H9 (cell line): ENCODE measurements around the gene MB21D2. TPM values are rescaled to one million over a fixed set of nuclear protein-coding genes. Genes with fewer than 3 reads are reported as not detected.

ENCODE experiments used
- DNase-seq: peaks from one replicate; pipeline ENCODE4 v3.0.0-alpha.2; 2017
- H2AFZ ChIP-seq: one replicate; pipeline ENCODE4 v1.6.1; 2013; ENCODE audit warnings: mild to moderate bottlenecking, low read length, control low read depth, moderate library complexity
- H2AK5ac ChIP-seq: 2 replicates; pipeline ENCODE4 v1.6.1; 2013; ENCODE audit warnings: low read length, control low read depth, mixed read lengths; ENCODE audit not compliant: insufficient read length
- H2BK120ac ChIP-seq: one replicate; pipeline ENCODE4 v1.6.1; 2013; ENCODE audit warnings: low read depth, mild to moderate bottlenecking, low read length, control low read depth, inconsistent platforms; ENCODE audit not compliant: poor library complexity, severe bottlenecking
- H2BK12ac ChIP-seq: 2 replicates; pipeline ENCODE4 v1.6.1; 2013; ENCODE audit warnings: low read length, control low read depth, mixed read lengths, low read depth; ENCODE audit not compliant: insufficient read length
- H2BK15ac ChIP-seq: 2 replicates; pipeline ENCODE4 v1.6.1; 2013; ENCODE audit warnings: low read depth, low read length, control low read depth
- H2BK20ac ChIP-seq: one replicate; pipeline ENCODE4 v1.6.1; 2013; ENCODE audit warnings: low read depth, mild to moderate bottlenecking, low read length, control low read depth, inconsistent platforms; ENCODE audit not compliant: poor library complexity, severe bottlenecking
- H2BK5ac ChIP-seq: 2 replicates; pipeline ENCODE4 v1.6.1; 2013; ENCODE audit warnings: low read length, control low read depth, mixed read lengths; ENCODE audit not compliant: insufficient read length
- H3K14ac ChIP-seq: 2 replicates; pipeline ENCODE4 v1.6.1; 2013; ENCODE audit warnings: low read length, control low read depth; ENCODE audit not compliant: insufficient read depth
- H3K18ac ChIP-seq: 2 replicates; pipeline ENCODE4 v1.6.1; 2013; ENCODE audit warnings: low read depth, mild to moderate bottlenecking, mixed read lengths, low read length, control low read depth; ENCODE audit not compliant: insufficient read length
- H3K23ac ChIP-seq: 2 replicates; pipeline ENCODE4 v1.6.1; 2013; ENCODE audit warnings: low read length, control low read depth, mixed read lengths, low read depth; ENCODE audit not compliant: insufficient read length
- H3K23me2 ChIP-seq: 2 replicates; pipeline ENCODE4 v1.6.1; 2013; ENCODE audit warnings: low read depth, mild to moderate bottlenecking, mixed read lengths, low read length, control low read depth; ENCODE audit not compliant: insufficient read length, poor library complexity, severe bottlenecking
- H3K27ac ChIP-seq: 2 replicates; pipeline ENCODE4 v1.5.1; 2013; ENCODE audit warnings: low read length, control low read depth, mixed read lengths, low read depth; ENCODE audit not compliant: insufficient read length
- H3K27me3 ChIP-seq: 2 replicates; pipeline ENCODE4 v1.6.1; 2013; ENCODE audit warnings: low read length, control low read depth, inconsistent platforms; ENCODE audit not compliant: insufficient read depth
- H3K4ac ChIP-seq: 2 replicates; pipeline ENCODE4 v1.6.1; 2013; ENCODE audit warnings: low read depth, mild to moderate bottlenecking, control low read depth, inconsistent platforms, low read length, moderate library complexity
- H3K4me1 ChIP-seq: 2 replicates; pipeline ENCODE4 v1.6.1; 2013; ENCODE audit warnings: low read length, control low read depth, inconsistent platforms; ENCODE audit not compliant: insufficient read depth
- H3K4me2 ChIP-seq: 2 replicates; pipeline ENCODE4 v1.6.1; 2013; ENCODE audit warnings: low read length, control low read depth, mixed read lengths; ENCODE audit not compliant: insufficient read length, insufficient read depth
- H3K56ac ChIP-seq: 2 replicates; pipeline ENCODE4 v1.6.1; 2013; ENCODE audit warnings: low read depth, mild to moderate bottlenecking, mixed read lengths, low read length, control low read depth; ENCODE audit not compliant: insufficient read length
- H3K79me1 ChIP-seq: 2 replicates; pipeline ENCODE4 v1.6.1; 2013; ENCODE audit warnings: low read depth, mild to moderate bottlenecking, moderate library complexity, low read length, control low read depth, inconsistent platforms; ENCODE audit not compliant: insufficient read depth, poor library complexity, severe bottlenecking
- H3K79me2 ChIP-seq: 2 replicates; pipeline ENCODE4 v1.6.1; 2013; ENCODE audit warnings: low read length, control low read depth, inconsistent platforms; ENCODE audit not compliant: insufficient read depth
- H3K9ac ChIP-seq: 2 replicates; pipeline ENCODE4 v1.6.1; 2013; ENCODE audit warnings: low read length, control low read depth, mixed read lengths; ENCODE audit not compliant: insufficient read length; ENCODE audit errors: extremely low read depth
- H3K9me3 ChIP-seq: one replicate; pipeline ENCODE4 v1.6.1; 2013; ENCODE audit warnings: low read depth, low read length, inconsistent platforms; ENCODE audit not compliant: control insufficient read depth
- H3T11ph ChIP-seq: one replicate; pipeline ENCODE4 v1.6.1; 2013; ENCODE audit warnings: mild to moderate bottlenecking, low read length, control low read depth, inconsistent platforms
- H4K20me1 ChIP-seq: one replicate; pipeline ENCODE4 v1.6.1; 2013; ENCODE audit not compliant: control insufficient read depth, insufficient read length, insufficient read depth
- H4K5ac ChIP-seq: 2 replicates; pipeline ENCODE4 v1.6.1; 2013; ENCODE audit warnings: low read depth, mild to moderate bottlenecking, mixed read lengths, low read length, control low read depth; ENCODE audit not compliant: insufficient read length
- H4K8ac ChIP-seq: replicated peaks from 2 replicates; pipeline ENCODE4 v1.6.1; 2013; ENCODE audit warnings: low read length, control low read depth, mixed read lengths, low read depth; ENCODE audit not compliant: insufficient read length
- H4K91ac ChIP-seq: 2 replicates; pipeline ENCODE4 v1.6.1; 2013; ENCODE audit warnings: low read depth, mild to moderate bottlenecking, moderate library complexity, mixed read lengths, low read length, control low read depth; ENCODE audit not compliant: insufficient read length
- H3K27ac Mint-ChIP-seq, 3 experiments: 2 replicates in 2 of 3; 3 replicates in 1 of 3; pipeline ENCODE4 v1.8.0; 2020 to 2021; ENCODE audit warnings: mixed read lengths in 3 of 3, mild to moderate bottlenecking in 1 of 3, moderate library complexity in 1 of 3
- H3K27me3 Mint-ChIP-seq: 2 replicates; pipeline ENCODE4 v1.8.0; 2021; ENCODE audit warnings: low read depth, mild to moderate bottlenecking, moderate library complexity, mixed read lengths
- H3K36me3 Mint-ChIP-seq, 3 experiments: 2 replicates in 2 of 3; 3 replicates in 1 of 3; pipeline ENCODE4 v1.8.0; 2020 to 2021; ENCODE audit warnings: low read depth in 3 of 3, mixed read lengths in 3 of 3; ENCODE audit not compliant: insufficient read depth in 1 of 3
- H3K4me1 Mint-ChIP-seq, 2 experiments: 2 replicates each; pipeline ENCODE4 v1.8.0; 2020; ENCODE audit warnings: mixed read lengths in 2 of 2
- H3K4me3 Mint-ChIP-seq, 2 experiments: 2 replicates in 1 of 2; 3 replicates in 1 of 2; pipeline ENCODE4 v1.8.0; 2020 to 2021; ENCODE audit warnings: mild to moderate bottlenecking in 2 of 2, mixed read lengths in 2 of 2, moderate library complexity in 1 of 2
- H3K9me3 Mint-ChIP-seq, 2 experiments: 2 replicates in 1 of 2; 3 replicates in 1 of 2; pipeline ENCODE4 v1.8.0; 2020; ENCODE audit warnings: mild to moderate bottlenecking in 2 of 2, mixed read lengths in 2 of 2, moderate library complexity in 1 of 2
- CTCF ChIP-seq: fragments of 200-600 bp; sonication (generic); conservative IDR thresholded peaks from 3 replicates; pipeline ENCODE4 v1.8.0; 2021; ENCODE audit warnings: antibody characterized with exemption, mild to moderate bottlenecking
- WGBS: extraction: QIAGEN DNeasy Blood & Tissue Kit; methylation state at CpG from one replicate; pipeline ENCODE4 v1.1.7; 2013; ENCODE audit warnings: missing lambda C conversion rate, low lambda C conversion rate, mixed read lengths; ENCODE audit not compliant: insufficient read length; ENCODE audit errors: extremely low coverage; 5-methylcytosine and 5-hydroxymethylcytosine counted together
- total RNA-seq: library from RNA; stranded (reverse); gene quantifications from 2 replicates; pipeline ENCODE4 v1.2.1, GENCODE V29; 2021

MB21D2 gene
- total RNA-seq, 1 experiment from 2014 or later: 19.1 TPM

- H3K23me2 ChIP-seq: no peaks in the 10 kb centered on the region
- no peak overlapping the region for H2BK12ac ChIP-seq
- H3K4me2 ChIP-seq: no peak overlapping the region
- H4K8ac ChIP-seq: no peak overlapping the region
- no peak overlapping the region for H3K14ac ChIP-seq
- no peaks in the 10 kb centered on the region; a peak in 1 of 7 replicates for H3K36me3 Mint-ChIP-seq
- H2BK5ac ChIP-seq: no peak overlapping the region
- no peaks in the 10 kb centered on the region for H4K20me1 ChIP-seq
- no peak overlapping the region for H2AK5ac ChIP-seq
- H3K9me3 ChIP-seq: no peaks in the 10 kb centered on the region
- H3K4me1 ChIP-seq: no peaks in the 10 kb centered on the region
- H3K18ac ChIP-seq: no peak overlapping the region
- H2BK120ac ChIP-seq: no peak overlapping the region
- H3T11ph ChIP-seq: no peak overlapping the region
- no peaks in the 10 kb centered on the region for H3K79me1 ChIP-seq
- no peaks in the 10 kb centered on the region for H3K27me3 Mint-ChIP-seq
- H3K27me3 ChIP-seq: no peaks in the 10 kb centered on the region; the same call in 1 of the 2 replicates
- H3K79me2 ChIP-seq: no peaks in the 10 kb centered on the region
- no peak overlapping the region for H3K23ac ChIP-seq
- H2AFZ ChIP-seq: no peak overlapping the region
- no peak for DNase-seq
- H3K9ac ChIP-seq: no peak overlapping the region
- H3K9me3 Mint-ChIP-seq: no peaks in the 10 kb centered on the region
- H4K91ac ChIP-seq: no peak overlapping the region
- H3K4me3 Mint-ChIP-seq: no peak overlapping the region
- no peaks in the 10 kb centered on the region for H3K4me1 Mint-ChIP-seq
- no peak overlapping the region for H2BK15ac ChIP-seq
- no peak overlapping the region for H3K56ac ChIP-seq
- WGBS: no CpG with 5 or more reads among the region's 9 CpGs
- no peak overlapping the region for H3K27ac Mint-ChIP-seq
- H3K27ac ChIP-seq: no peak overlapping the region
- no peak overlapping the region for H2BK20ac ChIP-seq
- no peak for TF ChIP-seq CTCF
- no peak overlapping the region for H3K4ac ChIP-seq
- no peak overlapping the region for H4K5ac ChIP-seq
Observed at GRCh38 chr3:192933259-192933658, 15.6 kb upstream of the MB21D2 start.
